HK-2 (cell line): Measurements from ENCODE around the gene TADA2A.
"Not testable (repeated sequence)": the region's sequence is repeated elsewhere in the genome, so short reads cannot be mapped to it uniquely, and the experiment has no call there.

Experiments
- DNase-seq: peaks from one replicate; pipeline ENCODE4 v3.0.0-alpha.2; 2018; ENCODE audit not compliant: unreplicated experiment

The TADA2A gene

GRCh38 chr17:37490638-37491614 lies 84.2 kb downstream of the TADA2A start:
- DNase-seq, result peak; percentile 70

GRCh38 chr17:37492167-37492566 lies 85.5 kb downstream of the TADA2A start:
- no peak for DNase-seq

DNA sequence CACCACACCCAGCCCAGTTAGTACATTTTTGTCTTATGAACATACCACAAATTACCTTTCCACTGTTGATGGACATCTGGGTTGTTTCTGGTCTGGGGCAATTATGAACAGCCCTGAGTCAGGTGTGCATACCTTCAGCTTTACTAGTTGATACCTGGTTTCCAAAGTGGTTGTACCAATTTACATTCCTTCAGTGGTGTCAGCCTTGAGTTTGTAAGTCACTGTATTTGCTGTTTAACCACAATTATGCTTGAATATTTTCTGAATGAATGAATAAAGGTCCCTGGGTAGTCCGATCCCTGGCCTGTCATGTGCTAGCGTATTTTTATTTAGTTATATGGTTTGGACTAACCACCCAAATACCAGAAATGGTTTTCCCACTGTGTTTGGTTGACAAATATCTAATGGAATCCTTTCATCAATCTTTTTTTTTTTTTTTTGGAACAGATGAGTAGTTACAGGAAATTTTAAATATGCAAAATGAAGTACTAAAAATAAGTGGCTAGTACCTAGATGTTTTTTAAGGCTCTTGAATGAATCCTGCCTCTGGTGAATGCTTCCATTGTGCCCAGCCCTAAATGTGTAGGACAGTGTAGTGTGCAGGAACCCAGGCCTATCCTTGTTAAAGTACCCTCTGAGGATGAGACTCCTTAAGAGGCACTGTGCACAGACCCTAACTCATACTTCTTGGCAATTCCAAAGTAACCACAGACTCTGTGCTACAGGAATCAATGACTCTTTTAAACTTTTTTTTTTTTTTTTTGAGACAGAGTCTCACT lies 86.8 kb downstream of the TADA2A start:
- DNase-seq, result peak; percentile 21

- no peak for DNase-seq
Observed at GRCh38 chr17:37494401-37494831, 87.7 kb downstream of the TADA2A start.

DNA sequence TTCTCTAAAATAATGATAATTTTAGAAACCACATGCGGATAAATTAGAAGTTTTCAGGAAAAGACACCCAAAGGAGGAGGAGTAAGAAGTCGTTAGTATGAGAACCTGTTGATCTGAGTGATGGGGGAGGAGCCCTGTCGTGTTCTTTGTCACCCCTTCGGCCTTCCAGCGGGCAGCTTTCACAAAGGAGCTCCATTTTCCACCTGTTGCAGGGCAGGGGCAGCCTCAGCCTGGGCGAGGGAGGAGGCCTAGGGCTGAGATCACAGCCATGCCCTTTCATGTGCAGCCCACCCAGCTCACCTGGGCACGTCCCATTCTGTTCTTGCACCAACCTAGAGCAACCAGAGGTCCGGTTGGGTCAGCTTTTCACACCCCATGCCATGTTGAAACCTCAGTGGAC lies 88.3 kb downstream of the TADA2A start:
- no peak for DNase-seq

GRCh38 chr17:37500378-37500777 lies 93.7 kb downstream of the TADA2A start:
- DNase-seq, result no peak

DNA sequence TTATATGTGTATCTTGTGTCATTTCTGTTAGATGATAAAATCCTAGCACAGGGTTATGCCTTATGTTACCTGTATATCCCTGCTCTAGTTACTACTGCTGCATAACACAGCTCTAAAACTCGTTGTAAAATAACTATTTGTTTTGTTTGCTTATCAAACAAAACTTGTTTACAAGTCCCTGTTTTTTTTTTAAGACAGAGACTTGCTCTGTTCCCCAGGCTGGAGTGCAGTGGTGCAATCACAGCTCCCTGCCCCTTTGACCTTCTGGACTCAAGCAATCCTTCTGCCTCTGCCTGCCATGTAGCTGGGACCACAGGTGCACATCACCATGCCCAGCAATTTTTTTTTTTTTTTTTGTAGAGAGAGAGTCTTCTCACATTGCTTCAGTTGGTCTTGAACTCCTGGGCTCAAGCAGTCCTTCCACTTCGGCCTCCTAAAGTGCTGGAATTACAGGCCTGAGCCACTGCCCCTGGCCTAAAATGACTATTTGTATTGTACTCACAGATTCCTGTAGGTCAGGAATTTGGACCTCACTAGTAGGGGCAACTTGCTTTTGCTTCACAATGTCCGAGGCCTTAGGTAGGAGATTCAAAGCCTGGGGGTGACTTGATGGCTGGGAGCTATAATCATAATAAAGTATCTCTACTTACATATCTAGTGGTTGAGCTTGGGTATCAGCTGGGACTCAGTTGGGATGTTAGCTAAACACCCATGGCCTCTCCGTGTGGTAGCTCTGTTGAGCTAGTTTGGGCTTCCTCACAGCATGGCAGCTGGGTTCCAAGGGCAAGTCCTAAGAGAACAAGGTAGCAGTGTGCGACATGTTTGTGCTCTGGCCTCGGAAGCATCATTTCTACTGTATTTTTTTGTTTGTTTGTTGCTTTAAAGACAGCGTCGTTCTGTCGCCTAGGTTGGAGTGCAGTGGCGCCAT lies 95.6 kb downstream of the TADA2A start:
- no peak for DNase-seq

DNA sequence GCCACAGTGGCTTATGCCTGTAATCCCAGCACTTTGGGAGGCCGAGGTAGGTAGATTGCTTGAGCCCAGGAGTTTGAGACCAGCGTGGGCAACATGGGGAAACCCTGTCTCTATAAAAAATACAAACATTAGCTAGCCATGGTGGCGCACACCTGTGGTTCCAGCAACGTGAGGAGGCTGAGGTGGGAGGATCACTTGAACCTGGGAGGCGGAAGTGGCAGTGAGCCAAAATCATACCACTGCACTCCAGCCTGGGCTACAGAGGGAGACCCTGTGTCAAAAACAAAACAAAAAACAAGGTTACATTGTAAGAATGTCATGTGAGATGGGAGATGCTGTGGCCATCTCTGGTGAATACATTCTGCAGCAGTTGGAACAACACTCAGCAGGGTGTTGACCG lies 96.5 kb downstream of the TADA2A start:
- no peak for DNase-seq

- DNase-seq, result no peak
Observed at GRCh38 chr17:37505333-37505732, 98.6 kb downstream of the TADA2A start.

- DNase-seq, result no peak
Observed at GRCh38 chr17:37506678-37507077, 100.0 kb downstream of the TADA2A start.

GRCh38 chr17:37507111-37507510 lies 100.4 kb downstream of the TADA2A start:
- no peak for DNase-seq

DNA sequence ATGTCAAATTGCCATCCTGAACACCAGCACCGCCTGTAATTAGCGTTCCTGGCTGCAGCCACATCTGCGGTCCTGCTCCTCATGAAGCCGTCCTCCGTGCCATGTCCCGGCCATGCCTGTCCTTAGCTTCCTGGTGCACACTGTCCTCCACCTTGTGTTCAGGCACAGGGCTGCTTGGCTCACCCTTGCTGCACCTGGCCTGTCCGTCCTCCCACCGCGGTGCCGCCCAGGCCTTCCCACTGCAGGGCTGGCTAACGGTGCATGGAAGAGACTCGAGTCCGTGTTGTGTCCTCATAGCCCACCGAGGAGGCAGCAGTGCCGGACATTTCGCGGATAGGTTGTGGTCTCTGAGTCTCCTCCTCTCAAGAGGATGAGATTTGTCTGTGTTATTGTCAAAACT lies 103.4 kb downstream of the TADA2A start:
- DNase-seq, result no peak

DNA sequence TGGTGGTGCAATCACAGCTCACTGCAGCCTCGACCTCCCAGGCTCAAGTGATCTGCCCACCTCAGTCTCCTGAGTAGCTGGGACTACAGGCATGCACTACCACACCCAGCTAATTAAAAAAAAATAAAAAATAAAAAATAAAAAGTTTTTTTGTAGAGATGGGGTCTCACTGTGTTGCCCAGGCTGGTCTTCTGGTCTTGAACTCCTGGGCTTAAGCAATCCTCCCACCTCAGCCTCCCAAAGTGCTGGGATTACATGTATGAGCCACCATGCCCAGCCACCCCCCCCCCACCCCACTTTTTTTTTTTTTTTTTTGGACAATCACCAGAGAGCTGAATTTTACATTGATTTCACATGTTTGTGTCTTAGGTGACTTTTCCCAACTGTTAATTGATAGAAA lies 105.0 kb downstream of the TADA2A start:
- not testable (repeated sequence) for DNase-seq

DNA sequence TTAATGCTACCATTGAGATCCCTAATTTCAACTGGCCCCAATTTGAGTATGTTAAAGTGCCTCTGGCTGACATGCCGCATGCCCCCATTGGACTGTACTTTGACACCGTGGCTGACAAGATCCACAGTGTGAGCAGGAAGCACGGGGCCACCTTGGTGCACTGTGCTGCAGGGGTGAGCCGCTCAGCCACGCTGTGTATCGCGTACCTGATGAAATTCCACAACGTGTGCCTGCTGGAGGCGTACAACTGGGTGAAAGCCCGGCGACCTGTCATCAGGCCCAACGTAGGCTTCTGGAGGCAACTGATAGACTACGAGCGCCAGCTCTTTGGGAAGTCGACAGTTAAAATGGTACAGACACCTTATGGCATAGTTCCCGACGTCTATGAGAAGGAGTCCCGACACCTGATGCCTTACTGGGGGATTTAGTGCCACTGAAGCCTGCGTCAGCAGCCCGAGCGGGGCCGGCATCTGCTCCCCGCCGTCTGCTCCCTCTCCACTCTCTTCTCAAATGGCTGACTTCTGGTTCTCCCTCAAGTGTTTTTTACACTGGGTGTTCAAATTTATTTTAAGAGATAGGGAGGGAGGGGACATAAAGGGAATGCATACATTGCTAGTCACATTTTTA lies 105.9 kb downstream of the TADA2A start:
- no peak for DNase-seq

DNA sequence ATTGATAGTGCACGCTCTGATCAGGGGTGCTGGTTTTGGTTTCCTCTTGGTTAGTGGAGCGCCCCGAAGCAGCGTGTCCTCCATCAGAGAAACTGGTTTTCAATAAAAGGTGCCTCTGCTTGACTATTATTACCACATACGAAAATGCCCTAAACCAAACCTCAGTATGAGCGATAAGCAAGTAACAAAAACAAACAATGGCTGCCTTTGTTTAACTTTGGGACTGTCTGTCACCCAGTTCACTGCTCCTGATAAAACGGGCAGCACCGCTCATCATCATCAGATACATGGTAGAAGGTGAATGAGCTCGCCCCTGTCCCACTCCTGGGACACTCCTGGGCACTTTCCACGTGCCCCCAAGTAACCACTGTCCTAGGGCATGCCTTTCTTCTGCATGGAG lies 107.0 kb downstream of the TADA2A start:
- DNase-seq, result no peak

DNA sequence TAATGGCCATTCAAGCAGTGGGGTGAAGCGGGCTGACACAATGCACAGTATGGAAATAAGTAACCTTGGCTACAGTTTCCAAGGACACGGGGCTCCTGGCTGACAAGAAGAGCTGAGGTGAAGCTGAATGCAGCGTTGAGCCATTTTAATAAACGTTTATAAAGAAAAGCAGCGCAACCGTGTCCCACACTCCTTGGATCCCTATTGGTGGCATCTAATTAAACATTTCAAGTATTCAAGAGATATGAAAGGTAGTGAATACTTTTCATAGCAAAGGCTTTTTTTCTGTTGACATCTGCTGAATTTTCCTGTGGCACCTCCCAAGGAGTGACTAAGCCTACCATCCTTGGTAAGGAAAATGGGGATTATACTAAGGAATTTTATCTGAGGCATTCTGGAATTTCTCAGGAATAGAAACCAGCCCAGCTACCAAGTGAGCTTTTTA lies 109.5 kb downstream of the TADA2A start:
- DNase-seq, result no peak

DNA sequence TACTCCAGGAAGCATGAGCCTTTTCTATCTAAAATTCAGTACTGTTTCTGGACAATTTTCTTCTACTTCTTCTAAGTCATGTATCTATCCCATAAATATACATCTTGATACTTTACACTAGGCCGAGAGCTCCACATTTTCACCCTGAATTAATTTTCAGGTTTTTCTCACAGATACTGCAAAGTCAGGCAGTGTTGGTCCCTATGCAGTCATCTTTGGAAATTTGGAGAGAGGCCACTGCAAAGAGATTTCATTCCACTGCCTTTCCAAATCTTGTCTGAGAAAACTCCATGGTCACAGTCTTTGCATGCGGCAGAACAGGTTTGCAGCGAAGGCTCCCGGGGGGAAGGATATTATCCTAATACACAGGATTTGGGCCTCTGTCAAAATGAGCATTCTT lies 111.2 kb downstream of the TADA2A start:
- DNase-seq, result no peak

DNA sequence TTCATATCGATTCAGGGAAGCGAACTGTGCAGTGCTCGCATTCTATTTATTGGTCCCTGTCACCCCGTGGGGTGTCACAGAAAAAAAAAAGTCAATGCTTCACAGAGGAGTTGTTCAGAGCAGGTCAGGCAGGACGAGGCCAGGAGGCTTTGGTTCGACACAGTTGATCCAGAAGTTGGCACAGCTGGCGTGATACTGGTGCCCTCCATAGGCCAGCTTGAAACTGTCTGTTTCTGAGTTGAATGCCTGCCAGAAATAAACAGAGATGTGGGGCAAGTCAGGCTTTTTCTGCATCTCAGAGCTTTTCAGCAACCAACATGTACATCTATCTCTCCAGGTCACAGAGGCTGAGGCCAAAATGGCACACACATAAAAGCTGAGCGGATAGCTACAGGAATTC lies 112.1 kb downstream of the TADA2A start:
- no peak for DNase-seq

GRCh38 chr17:37519251-37519985 lies 112.7 kb downstream of the TADA2A start:
- no peak for DNase-seq

- no peak for DNase-seq
Observed at GRCh38 chr17:37520174-37520573, 113.5 kb downstream of the TADA2A start.
